ENCODE results near the gene ORC1.

Gene ORC1

GRCh38 chr1:52341655-52342260 lies 62.5 kb downstream of the ORC1 start:
- DNase-seq = no peak

- no peak for DNase-seq
Observed at GRCh38 chr1:52337439-52337838, 66.8 kb downstream of the ORC1 start.

- DNase-seq = no peak
Observed at GRCh38 chr1:52334906-52335528, 69.2 kb downstream of the ORC1 start.

- DNase-seq = no peak
Observed at GRCh38 chr1:52332411-52332810, 71.8 kb downstream of the ORC1 start.

- DNase-seq = no peak
Observed at GRCh38 chr1:52328615-52329014, 75.6 kb downstream of the ORC1 start.

- no peak for DNase-seq
Observed at GRCh38 chr1:52325786-52326185, 78.4 kb downstream of the ORC1 start.

- DNase-seq = no peak
Observed at GRCh38 chr1:52323731-52324130, 80.5 kb downstream of the ORC1 start.
